KOPT-K1 (cell line): Measurements from ENCODE around the gene GABBR2.
"Not testable (repeated sequence)": the region's sequence is repeated elsewhere in the genome, so short reads cannot be mapped to it uniquely, and the experiment has no call there.

Experiments used
- H3K27ac ChIP-seq: fragments of 200-600 bp; sonication (generic); 2 replicates; pipeline ENCODE4 v1.5.1; 2016; ENCODE audit warnings: antibody characterized with exemption, mild to moderate bottlenecking, low read depth, low read length; ENCODE audit not compliant: poor library complexity, severe bottlenecking
- H3K36me3 ChIP-seq: fragments of 200-600 bp; sonication (generic); 2 replicates; pipeline ENCODE4 v1.5.1; 2017; ENCODE audit warnings: antibody characterized with exemption, mild to moderate bottlenecking, low read length, moderate library complexity; ENCODE audit not compliant: insufficient read depth
- H3K9me3 ChIP-seq: fragments of 200-600 bp; sonication (generic); 2 replicates; pipeline ENCODE4 v1.5.1; 2017; ENCODE audit warnings: antibody characterized with exemption, low read length, mild to moderate bottlenecking; ENCODE audit not compliant: insufficient read depth, poor library complexity, severe bottlenecking

Gene GABBR2

GRCh38 chr9:98589102-98589501, 119.6 kb downstream of the GABBR2 start:
- H3K27ac ChIP-seq = no peak overlapping the region
- no peaks in the 10 kb centered on the region for H3K36me3 ChIP-seq
- no peaks in the 10 kb centered on the region for H3K9me3 ChIP-seq

GRCh38 chr9:98584853-98585438, 123.8 kb downstream of the GABBR2 start:
- not testable (repeated sequence) for H3K27ac ChIP-seq, H3K9me3 ChIP-seq, H3K36me3 ChIP-seq

GRCh38 chr9:98584059-98584458, 124.7 kb downstream of the GABBR2 start:
- H3K27ac ChIP-seq = no peak overlapping the region
- H3K9me3 ChIP-seq = no peaks in the 10 kb centered on the region
- no peaks in the 10 kb centered on the region for H3K36me3 ChIP-seq

GRCh38 chr9:98583417-98583816, 125.3 kb downstream of the GABBR2 start:
- no peaks in the 10 kb centered on the region for H3K36me3 ChIP-seq
- no peaks in the 10 kb centered on the region for H3K9me3 ChIP-seq
- H3K27ac ChIP-seq = no peak overlapping the region

GRCh38 chr9:98580956-98581355, 127.8 kb downstream of the GABBR2 start:
- Histone ChIP-seq H3K27ac (no peak overlapping the region), H3K9me3 (no peaks in the 10 kb centered on the region), H3K36me3 (no peaks in the 10 kb centered on the region)

GRCh38 chr9:98579700-98580099, 129.0 kb downstream of the GABBR2 start:
- no peaks in the 10 kb centered on the region for H3K36me3 ChIP-seq
- H3K27ac ChIP-seq = no peak overlapping the region
- H3K9me3 ChIP-seq = no peaks in the 10 kb centered on the region

GRCh38 chr9:98577446-98577845, 131.3 kb downstream of the GABBR2 start:
- no peaks in the 10 kb centered on the region for H3K36me3 ChIP-seq
- H3K9me3 ChIP-seq = no peaks in the 10 kb centered on the region
- H3K27ac ChIP-seq = no peak overlapping the region

GRCh38 chr9:98576859-98577258, 131.9 kb downstream of the GABBR2 start:
- Histone ChIP-seq H3K27ac (no peak overlapping the region), H3K9me3 (no peaks in the 10 kb centered on the region), H3K36me3 (no peaks in the 10 kb centered on the region)

GRCh38 chr9:98576354-98576753, 132.4 kb downstream of the GABBR2 start:
- no peaks in the 10 kb centered on the region for H3K36me3 ChIP-seq
- no peak overlapping the region for H3K27ac ChIP-seq
- no peaks in the 10 kb centered on the region for H3K9me3 ChIP-seq

GRCh38 chr9:98575379-98576346, 133.1 kb downstream of the GABBR2 start:
- no peaks in the 10 kb centered on the region for H3K36me3 ChIP-seq
- no peak overlapping the region for H3K27ac ChIP-seq
- no peaks in the 10 kb centered on the region for H3K9me3 ChIP-seq

- Histone ChIP-seq H3K27ac (no peak overlapping the region), H3K9me3 (no peaks in the 10 kb centered on the region), H3K36me3 (no peaks in the 10 kb centered on the region)
Observed at GRCh38 chr9:98573749-98574278, 134.9 kb downstream of the GABBR2 start.

GRCh38 chr9:98572796-98573195, 135.9 kb downstream of the GABBR2 start:
- H3K36me3 ChIP-seq = no peaks in the 10 kb centered on the region
- H3K9me3 ChIP-seq = no peaks in the 10 kb centered on the region
- no peak overlapping the region for H3K27ac ChIP-seq

- Histone ChIP-seq H3K27ac (no peak overlapping the region), H3K9me3 (no peaks in the 10 kb centered on the region), H3K36me3 (no peaks in the 10 kb centered on the region)
Observed at GRCh38 chr9:98572054-98572627, 136.6 kb downstream of the GABBR2 start.

- H3K36me3 ChIP-seq = no peaks in the 10 kb centered on the region
- H3K9me3 ChIP-seq = no peaks in the 10 kb centered on the region
Observed at GRCh38 chr9:98571643-98572042, 137.1 kb downstream of the GABBR2 start.

GRCh38 chr9:98570663-98571440, 137.9 kb downstream of the GABBR2 start:
- Histone ChIP-seq H3K27ac (no peak overlapping the region), H3K36me3 (no peaks in the 10 kb centered on the region), H3K9me3 (no peaks in the 10 kb centered on the region)

More at GRCh38 chr9:98571643-98572042, 137.1 kb downstream of the GABBR2 start:
- H3K27ac ChIP-seq = no peak overlapping the region
